G401 (cell line): Measurements from ENCODE around the gene EPS8L3. TPM values are rescaled to one million over a fixed set of nuclear protein-coding genes. Genes with fewer than 3 reads are reported as not detected.

ENCODE experiments used
- DNase-seq: peaks from one replicate; pipeline ENCODE4 v3.0.0-alpha.2; 2015; ENCODE audit warnings: low spot score
- in situ Hi-C: cut with HindIII; loops from 2 replicates; pipeline ENCODE4 v1.10.0; 2016; ENCODE audit warnings: low sequenced_read_pairs, mixed read lengths
- total RNA-seq: library from RNA; depleted of rRNA; stranded (reverse); fragments of >200 nt; shearing (Covaris generic); gene quantifications from 2 replicates; pipeline ENCODE4 v1.2.3, GENCODE V29; 2014

EPS8L3 gene
- total RNA-seq, 1 experiment from 2014 or later = not detected

DNA sequence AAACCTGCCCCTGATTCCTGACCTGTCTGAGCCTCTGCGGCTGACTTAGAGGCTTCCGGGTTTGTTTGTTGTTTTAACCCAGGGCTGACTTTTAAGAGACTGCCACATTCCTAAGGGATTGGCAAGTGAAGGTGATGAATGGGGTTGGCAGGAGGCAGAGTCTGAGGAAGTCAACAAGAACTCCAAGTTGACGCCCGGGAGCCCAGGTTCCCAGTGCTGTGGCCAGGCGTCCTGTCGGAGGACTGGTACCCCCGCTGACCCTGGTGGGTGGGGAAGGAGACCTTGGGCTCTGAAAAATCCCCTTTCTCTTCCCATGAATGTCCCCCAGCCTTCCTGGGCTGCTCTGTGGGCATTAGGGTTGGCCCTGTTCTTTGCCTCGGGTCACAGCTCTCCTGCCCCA, 19.7 kb upstream of the EPS8L3 start:
- in situ Hi-C loops = no loop called here
- no peak for DNase-seq

DNA sequence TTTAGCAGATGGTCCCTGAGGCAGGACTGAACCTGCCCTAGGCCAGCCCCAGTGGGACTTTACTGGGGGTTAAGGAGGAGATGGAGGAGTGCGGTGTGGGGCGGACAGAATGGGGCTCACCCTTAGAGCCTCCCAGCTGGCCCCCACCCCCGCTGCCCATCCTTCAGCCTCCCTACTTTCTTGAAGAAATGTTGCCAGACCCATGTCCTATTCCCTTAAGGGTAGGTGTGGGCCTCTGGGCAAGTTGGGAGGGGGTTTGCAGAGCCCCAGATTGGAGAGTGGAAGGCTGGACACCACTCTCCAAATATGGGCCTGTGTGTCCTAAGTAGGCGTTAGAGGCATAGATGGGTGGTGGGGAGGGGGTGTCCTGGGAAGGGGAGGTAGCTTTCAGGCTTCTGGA, 19.2 kb upstream of the EPS8L3 start:
- no peak for DNase-seq
- in situ Hi-C loops = no loop called here

DNA sequence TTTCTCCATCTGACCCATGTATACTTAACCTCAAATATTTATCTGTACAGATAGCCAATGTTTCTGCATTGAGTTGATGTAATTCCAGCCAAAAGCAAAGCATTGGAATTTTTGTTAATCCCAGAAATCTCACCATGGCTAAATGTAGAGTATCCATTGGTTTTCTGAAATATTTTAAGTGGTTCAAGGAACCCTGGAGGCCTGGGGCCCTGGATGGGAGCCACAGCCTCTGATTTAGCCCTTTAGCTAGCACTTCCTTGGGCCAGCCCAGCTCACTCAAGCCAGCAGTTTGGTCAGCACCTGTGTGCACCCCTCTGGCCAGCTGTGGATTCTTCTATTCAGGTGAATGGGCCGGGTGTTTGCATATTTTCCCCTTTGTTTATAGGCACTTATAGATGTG, 18.8 kb upstream of the EPS8L3 start:
- no peak for DNase-seq
- in situ Hi-C loops = no loop called here

DNA sequence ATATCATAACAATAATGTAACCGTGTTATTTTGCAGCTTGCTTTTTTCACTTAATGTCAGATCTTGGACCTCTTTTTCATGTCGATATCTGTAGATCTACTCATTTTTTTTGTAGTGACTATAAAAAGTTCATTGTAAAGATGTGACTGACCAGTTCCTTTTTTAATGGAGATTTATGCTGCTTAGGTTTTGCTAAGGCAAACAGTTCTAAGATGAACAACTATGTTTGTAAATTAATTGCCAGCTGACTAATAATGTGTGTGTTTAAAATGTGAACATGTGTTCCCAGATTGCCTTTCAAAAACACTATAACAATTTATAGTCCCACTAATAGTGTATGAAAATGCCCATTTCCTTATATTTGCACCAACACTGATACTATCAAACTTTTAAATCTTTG, 18.1 kb upstream of the EPS8L3 start:
- in situ Hi-C loops = no loop called here
- DNase-seq = no peak

DNA sequence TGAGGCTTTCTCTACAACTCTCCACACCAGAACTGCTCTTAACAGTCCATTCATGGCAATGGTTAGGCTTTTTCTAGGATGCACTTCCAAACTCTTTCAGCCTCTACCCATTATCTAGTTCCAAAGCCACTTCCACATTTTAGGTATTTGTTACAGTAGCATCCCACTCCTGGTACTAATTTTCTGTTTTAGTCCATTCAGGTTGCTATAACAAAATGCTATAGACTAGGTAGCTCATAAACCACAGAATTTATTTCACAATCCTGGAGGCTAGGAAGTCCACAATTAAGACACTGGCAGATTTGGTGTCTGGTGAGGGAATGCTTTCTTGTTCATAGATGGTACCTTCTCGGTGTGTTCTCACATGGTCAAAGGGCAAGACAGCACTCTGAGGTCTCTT, 17.3 kb upstream of the EPS8L3 start:
- no peak for DNase-seq
- in situ Hi-C loops = no loop called here

DNA sequence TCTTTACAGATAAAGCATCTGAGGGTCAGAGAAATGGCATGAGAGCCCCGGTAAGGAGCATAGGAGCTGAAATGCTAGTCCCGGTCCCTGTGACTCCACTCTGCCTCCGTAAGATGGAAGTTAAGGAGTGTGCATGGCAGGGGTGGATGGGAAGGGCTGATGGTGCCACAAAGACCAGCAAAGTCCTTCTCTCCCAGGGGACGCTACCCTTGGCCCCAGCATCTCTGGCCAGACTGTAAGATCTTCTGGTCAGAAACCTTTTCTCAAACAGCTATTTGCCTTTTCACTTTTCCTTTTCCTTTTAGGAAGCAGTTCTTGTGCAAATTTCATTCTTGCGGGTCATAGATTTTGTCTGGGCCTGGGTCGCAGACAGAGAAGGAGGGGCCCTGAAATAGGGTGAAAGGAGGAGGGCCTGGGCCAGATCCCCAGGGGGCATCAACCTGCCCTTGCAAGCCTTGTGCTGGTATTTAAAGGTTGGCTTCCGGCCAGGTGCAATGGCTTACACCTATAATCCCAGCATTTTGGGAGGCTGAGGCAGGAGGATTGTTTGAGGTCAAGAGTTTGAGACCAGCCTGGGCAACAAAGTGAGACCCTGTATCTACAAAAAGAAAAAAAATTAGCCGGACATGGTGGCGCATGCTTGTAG, 14.4 kb upstream of the EPS8L3 start:
- no peak for DNase-seq
- in situ Hi-C loops = no loop called here

DNA sequence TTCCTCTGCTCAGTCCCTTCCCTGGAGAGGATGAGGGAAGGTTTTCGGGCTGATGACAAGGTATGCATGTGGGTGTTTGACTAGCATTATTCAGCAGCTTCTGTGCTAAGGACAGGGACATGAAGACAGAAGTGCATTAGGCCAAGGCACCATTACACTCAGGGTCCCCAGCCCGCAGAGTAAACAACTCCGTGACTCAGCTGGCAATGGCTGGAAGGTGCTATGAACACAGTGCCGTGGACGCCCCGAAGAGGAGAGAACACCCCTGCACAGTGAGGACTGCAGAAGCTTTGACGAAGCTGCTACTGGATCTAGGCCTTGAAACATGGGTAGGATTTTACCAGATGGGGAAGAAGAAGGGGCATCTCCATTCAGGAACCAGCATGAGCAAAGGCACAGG, 13.7 kb upstream of the EPS8L3 start:
- DNase-seq = no peak

DNA sequence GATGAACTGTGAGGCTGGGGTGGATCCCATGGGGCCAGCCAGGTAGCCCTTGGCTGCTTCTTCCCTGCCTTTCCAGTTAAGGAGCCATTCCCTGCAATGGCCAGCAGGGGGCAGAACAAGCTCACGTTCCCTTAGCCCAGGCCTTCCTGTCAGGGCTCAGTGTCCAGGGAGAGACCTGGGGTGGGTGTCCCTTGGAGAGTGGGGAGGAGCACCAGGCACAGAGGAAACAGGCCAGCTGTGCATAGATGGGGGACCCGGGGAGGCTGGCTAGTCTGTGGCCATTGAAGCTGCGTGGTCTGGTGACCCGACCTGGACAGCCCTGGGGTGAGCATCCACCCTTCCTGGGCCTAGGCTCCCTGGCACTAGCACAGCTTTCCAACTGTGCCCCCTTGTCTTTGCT, 13.2 kb upstream of the EPS8L3 start:
- DNase-seq = peak; percentile 93
- in situ Hi-C loops = no loop called here

More for the DNA sequence above, 13.7 kb upstream of the EPS8L3 start:
- in situ Hi-C loops = no loop called here

DNA sequence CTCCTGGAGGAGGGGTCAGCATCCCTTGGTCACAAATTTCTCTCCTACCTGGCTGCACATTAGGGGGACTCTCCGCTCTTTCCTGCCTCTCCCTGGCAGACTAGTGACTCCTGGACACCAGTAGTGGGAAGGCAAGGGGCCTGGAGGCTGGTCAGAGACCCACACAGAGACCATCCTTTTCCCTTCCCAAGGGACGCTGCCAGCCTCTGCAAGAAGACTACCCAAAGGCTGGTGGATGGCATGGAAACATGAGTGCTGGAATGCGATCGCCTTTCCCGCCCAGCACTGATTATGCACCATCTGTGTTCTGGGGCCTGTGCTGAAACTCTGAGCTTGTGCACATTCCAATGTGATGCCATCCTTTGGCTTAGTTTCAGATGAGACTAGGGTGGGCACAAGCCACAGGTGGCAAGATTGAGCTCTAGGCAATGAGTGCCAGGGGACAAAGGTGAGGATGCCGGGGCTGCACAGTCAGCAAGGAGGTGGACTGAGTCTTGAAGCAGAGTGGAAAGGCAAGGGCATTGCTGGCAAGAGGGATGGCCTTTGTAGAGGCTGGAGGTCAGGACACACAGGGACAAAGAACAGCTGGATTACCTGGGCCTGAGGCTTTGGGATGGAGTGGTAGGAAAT, 12.6 kb upstream of the EPS8L3 start:
- in situ Hi-C loops = no loop called here
- no peak for DNase-seq

DNA sequence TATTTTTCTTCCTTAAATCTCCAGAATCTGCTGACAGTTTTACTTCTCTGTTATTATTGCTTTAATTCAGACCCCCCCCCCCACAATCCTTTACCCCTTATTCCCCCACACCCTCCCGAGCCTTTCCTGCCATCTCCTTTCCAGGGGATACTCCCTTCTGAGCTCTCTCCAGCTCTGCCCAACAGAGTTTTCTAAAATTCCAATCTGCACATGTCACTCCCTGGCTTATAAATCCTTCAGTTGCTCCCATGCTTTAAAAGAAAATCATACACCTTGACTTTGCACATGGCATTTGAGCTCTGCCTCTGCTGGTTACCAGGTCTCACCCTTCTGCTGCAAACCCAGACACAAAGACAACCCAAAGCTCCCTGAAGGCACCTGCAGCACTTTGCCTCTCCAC, 11.7 kb upstream of the EPS8L3 start:
- in situ Hi-C loops = no loop called here
- no peak for DNase-seq

DNA sequence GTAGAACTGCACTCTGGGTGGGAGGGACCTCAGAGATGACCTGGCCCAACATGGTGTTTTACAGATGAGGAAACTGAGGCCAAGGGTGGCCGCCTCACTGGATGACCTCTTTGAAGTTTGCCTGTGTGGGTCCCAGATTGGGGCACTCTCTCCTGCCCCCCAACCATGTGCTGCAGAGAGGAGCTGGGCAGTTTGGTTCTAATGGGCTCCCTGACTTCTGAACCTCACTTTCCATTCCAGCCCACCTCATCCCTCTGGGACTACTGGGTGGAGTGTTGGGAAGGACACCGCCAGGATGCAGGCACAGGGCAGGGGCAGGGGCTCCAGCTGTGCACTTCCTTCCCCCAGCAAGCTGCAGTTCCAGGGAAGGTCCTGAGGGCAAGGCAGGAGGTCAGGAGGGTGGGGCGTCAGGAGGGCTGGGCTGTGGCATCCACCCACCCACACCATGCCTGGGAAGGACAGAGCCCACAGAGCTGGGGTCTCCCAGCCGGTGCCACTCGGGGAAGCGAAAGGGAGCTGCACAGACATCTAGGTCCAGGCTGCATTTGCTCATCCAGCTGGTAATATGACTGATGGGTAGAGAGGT, 10.3 kb upstream of the EPS8L3 start:
- in situ Hi-C loops = no loop called here
- DNase-seq = no peak

DNA sequence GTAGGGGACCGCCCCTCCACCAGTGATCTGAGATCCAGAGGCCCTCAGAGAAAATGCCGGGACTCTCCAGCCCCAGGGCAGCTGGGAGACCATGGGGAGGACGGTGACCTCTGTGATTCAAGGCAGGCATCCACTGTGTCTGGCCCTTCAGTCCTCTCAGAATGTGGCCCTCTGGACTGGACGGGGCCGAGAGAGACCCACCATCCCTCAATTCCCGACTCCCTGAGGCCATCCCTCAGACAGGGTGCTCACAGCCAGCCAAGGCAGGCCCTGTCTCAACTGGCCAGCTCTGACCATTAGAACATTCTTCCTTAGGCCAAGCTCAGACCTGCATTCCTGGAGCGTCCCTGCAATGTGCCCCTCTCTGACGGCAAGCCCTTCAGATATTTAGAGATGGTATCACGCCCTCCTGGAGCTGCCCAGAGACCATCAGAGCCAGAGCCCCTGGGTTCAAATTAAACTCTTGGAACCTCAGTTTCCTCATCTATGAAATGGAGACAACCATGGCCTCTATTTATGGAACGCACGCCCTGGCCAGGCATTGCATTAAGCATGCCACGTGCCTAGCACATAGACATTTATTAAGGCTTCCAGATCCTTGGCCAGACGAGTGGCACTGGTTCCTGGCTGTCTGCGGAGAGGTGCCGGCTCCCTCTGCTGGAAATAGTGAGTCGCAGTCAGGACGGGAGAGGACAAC, 9.6 kb upstream of the EPS8L3 start:
- in situ Hi-C loops = no loop called here
- peak; percentile 91 for DNase-seq

DNA sequence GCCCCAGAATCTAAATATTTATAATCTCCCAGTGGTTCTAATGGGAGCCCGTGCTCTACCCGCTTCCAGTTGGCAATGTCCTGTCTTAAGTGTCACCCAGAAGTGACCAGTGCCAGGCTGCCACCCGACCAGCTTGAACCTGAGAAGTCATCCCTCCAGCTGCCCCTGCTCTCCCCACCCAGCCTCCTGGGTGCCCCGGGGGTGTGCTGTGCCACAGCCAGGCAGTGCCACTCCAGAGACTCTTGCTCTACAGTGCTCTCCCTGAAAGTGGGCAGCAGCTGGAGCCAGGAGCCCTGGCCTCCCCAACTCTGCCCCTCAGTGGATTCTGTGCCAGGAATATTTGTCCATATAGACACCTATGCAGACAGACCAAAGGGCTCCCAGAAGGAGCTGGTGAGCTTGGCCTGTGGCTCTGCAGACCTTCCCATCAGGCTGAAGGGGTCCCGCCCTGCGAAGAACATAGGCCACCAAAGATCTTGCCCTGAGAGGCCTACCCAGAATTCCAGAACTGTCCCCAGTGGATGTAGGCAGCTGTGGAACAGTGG, 9.0 kb upstream of the EPS8L3 start:
- DNase-seq = no peak
- in situ Hi-C loops = no loop called here

DNA sequence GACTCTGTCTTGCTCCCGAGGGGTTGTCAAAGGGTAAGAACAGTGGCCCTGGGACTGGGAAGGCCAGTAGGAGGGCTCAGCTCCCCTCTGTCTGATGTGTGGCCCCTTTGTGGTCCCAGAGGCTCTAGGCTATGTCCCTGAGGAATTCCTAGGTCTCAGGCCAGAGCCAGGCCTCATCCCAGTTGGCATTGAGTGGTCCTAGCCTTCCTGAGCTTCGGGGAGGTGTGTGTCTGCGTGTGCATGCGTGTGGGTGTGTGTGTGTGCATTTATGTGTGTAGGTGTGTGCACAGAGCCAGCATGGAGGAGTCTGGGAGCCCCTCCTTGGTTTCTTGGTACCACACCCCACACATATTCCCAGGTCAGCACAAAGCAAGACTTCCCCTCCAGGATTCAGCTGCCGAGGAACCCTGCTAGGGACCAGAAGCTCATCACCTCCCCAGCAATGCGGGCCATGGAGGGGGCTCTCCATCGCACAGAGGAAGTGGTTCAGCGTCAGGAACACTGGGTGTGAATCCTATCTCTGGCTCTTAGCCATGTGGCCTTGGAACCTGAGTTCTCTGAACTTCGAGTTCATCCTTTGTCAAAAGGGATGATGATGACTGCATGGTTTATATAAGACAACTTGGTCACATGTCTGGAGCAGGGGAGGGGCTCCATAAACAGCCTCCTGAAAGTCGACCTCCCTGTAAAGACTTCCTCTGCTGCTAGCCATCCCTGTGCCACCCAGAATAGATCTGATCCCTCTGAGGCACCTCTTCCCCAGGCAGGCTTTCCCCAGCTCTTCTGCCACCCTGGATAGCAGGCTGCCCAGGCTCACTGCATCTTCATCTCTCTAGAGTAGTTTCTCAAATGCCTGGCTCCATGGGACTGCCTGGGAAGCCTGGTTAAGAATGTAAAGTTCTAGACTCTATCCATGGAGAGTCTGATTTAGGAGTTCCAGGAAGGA, 8.3 kb upstream of the EPS8L3 start:
- DNase-seq = no peak
- in situ Hi-C loops = no loop called here

DNA sequence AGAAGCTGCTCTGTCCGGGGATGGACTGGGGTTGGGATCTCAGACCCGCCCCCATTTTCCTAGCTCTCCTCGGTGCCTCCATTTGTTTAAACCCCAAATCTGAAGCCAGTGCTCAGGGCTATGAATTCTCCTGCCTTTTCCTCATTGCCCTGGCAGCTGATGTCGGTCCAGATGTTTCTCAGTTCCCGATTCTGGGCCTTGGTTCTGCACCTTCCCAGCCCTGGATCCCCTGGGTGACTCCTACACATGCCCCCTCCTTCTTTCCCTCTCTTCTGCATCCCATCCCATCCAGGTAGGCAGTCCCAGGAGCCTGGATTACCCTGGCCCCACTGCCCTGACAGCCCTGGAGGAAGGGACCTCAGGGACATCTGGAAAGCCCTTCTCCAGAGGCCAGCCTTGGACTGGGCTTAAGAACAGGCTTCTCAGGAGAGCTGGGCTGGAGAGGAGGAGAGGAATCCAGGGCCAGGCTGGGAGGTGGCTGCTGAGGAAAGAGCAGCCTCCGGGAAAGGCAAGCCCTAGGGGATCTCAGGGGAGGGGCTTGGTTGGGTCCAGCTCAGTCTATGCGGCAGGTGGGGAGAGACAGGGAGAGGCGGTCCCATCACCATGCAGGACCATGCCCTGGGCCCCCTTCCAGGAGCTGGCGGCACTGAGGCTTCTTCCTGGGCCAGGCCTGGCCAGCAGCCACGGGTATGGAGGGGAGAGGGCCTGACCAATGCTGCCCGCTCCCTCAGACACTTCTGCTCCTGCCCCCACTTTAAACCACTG, 6.8 kb upstream of the EPS8L3 start:
- DNase-seq = peak; percentile 56

DNA sequence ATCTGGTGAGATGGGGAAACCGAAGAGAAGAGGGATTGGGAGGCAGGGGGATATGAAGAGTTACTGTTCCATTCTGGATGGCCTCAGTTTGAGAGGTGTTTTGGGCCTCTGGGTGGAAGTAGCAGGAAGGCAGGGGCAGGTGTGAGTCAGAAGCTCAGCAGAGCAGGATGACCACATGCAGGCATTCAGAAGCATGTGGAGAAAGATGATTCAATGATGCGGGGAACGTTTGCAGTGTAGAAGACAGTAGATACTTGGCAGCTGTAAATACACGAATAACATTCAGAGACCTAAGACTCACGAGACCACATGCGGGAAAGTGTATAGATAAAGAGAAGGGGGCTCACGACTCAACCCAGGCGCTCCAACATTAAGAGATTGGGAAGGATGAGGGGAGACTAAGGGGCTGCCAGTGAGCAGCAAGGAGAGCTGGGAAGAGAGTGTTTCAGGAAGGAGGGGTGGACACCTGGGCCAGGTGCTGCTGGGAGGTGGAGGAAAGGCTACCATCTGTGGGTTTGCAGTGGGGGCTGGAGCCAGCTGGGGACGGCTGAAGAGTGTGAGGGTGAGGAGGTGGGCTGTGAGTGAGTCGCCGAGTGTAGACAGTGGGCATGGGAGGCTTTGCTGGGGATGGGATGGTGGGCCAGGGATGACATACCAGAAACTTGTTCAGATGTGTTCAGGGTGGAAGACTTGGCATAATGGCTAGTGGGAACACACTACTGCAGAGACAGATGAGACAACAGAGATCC, 5.8 kb upstream of the EPS8L3 start:
- in situ Hi-C loops = no loop called here

More for the DNA sequence above, 6.8 kb upstream of the EPS8L3 start:
- in situ Hi-C loops = no loop called here

DNA sequence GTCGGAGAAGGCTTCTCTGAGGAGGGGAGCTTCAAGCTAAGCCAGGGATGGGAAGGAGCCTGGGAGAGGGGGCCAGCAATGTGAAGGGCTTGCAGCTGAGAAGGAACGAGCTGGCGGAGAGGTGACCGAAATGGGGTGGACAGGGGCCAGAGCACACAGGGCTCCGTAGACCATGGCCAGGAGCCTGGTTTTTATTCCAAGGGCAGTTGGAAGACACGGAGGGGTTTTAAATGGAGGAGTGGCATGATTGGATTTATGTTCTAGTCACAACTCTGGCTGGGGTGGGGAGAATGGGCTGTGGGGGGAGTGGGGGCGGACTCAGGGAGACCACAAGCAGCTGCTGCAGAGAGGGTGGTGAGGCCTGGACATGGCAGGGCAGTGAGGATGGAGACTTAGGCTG, 5.1 kb upstream of the EPS8L3 start:
- in situ Hi-C loops = no loop called here
- DNase-seq = no peak

More for the DNA sequence above, 5.8 kb upstream of the EPS8L3 start:
- DNase-seq = no peak

DNA sequence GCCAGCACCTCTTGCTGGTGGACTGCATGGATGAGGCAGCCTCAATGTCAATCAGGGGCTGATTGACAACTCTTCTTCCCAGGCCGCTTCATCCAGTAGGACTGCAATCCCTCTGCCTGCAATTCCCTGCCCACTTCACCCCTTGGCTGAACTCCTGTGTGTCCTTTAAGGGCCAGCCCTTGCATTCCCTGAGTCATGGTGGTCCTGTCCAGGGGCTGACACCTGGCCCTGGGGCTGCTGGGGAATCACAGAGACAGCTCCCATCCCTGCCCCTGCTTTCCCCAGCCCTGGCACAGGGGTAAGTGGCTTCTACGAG, 4.6 kb upstream of the EPS8L3 start:
- in situ Hi-C loops = no loop called here
- DNase-seq = no peak
